Measurements from ENCODE around the gene TMEM120A. TPM values are rescaled to one million over a fixed set of nuclear protein-coding genes. Genes with fewer than 3 reads are reported as not detected.

Gene TMEM120A
- total and polyA plus RNA-seq, 5 experiments from 2014 or later: 12.2 to 31.4 (median 15.6) TPM

- Mint-ChIP-seq H3K36me3 (peaks cover 0 to 7% (median 3%) of the 10 kb centered on the region in 3 donors), H3K27ac (peak overlapping the region in 7 of 10 donors; percentile 11 to 79 (median 24)), H3K9me3 (no peaks in the 10 kb centered on the region), H3K4me3 (peak overlapping the region; percentile 52 to 84 (median 73)), H3K27me3 (no peaks in the 10 kb centered on the region), H3K4me1 (peaks cover 18 to 47% (median 32%) of the 10 kb centered on the region in 4 donors)
- POLR2A ChIA-PET: interaction anchor here (0.8 to 4.1 kb wide), 3 partner anchors 17 to 79 kb away, joined by 3 to 18 read pairs (median 4); partner anchors contain the start of genes MDH2, POR and STYXL1
- DNase-seq: peak in 3 of 10 donors; percentile 15 to 30 (median 17)
- peak; percentile 13 to 35 for ATAC-seq
Measured at GRCh38 chr7:75993689-75994387, 557 bp downstream of the TMEM120A start.

- peaks cover 18 to 47% (median 26%) of the 10 kb centered on the region in 4 donors for H3K4me1 Mint-ChIP-seq
- H3K27ac Mint-ChIP-seq: peak overlapping the region in 1 of 10 donors; percentile 67
- no peaks in the 10 kb centered on the region for H3K9me3 Mint-ChIP-seq
- DNase-seq (no peak), ATAC-seq (no peak)
- H3K4me3 Mint-ChIP-seq: no peak overlapping the region
- no peaks in the 10 kb centered on the region for H3K27me3 Mint-ChIP-seq
- POLR2A ChIA-PET: interaction anchor here (1.7 to 4.1 kb wide), 2 partner anchors 55 to 77 kb away, joined by 4 to 18 read pairs; partner anchors contain the start of genes MDH2, POR and STYXL1
- H3K36me3 Mint-ChIP-seq: peaks cover 0 to 7% (median 1%) of the 10 kb centered on the region in 3 donors
Measured at GRCh38 chr7:75992083-75992755, 2.2 kb downstream of the TMEM120A start.

GRCh38 chr7:75991531-75992082 lies 2.8 kb downstream of the TMEM120A start:
- POLR2A ChIA-PET: interaction anchor here (4.1 kb wide), 1 partner anchor 77 kb away, joined by 18 read pairs; the partner anchor contains the start of gene POR
- no peak overlapping the region for H3K27ac Mint-ChIP-seq
- DNase-seq: peak in 1 of 10 donors; percentile 34
- peaks cover 14 to 46% (median 22%) of the 10 kb centered on the region in 4 donors for H3K4me1 Mint-ChIP-seq
- no peaks in the 10 kb centered on the region for H3K9me3 Mint-ChIP-seq
- no peak for ATAC-seq
- peaks cover 0 to 13% (median 7%) of the 10 kb centered on the region in 3 donors for H3K36me3 Mint-ChIP-seq
- no peaks in the 10 kb centered on the region for H3K27me3 Mint-ChIP-seq
- no peak overlapping the region for H3K4me3 Mint-ChIP-seq

- Mint-ChIP-seq H3K27ac (peak overlapping the region in 6 of 10 donors; percentile 4 to 81 (median 50)), H3K9me3 (no peaks in the 10 kb centered on the region), H3K36me3 (peaks cover 0 to 18% (median 7%) of the 10 kb centered on the region in 3 donors), H3K4me1 (peaks cover 12 to 35% (median 15%) of the 10 kb centered on the region in 4 donors), H3K4me3 (peak overlapping the region in 1 of 10 donors; percentile 70), H3K27me3 (no peaks in the 10 kb centered on the region)
- DNase-seq: peak in 1 of 10 donors; percentile 35
- POLR2A ChIA-PET: no interaction called here
- no peak for ATAC-seq
Measured at GRCh38 chr7:75989500-75990388, 4.7 kb downstream of the TMEM120A start.

GRCh38 chr7:75988568-75989499 lies 5.6 kb downstream of the TMEM120A start:
- POLR2A ChIA-PET: no interaction called here
- DNase-seq: peak in 1 of 10 donors; percentile 45

DNA sequence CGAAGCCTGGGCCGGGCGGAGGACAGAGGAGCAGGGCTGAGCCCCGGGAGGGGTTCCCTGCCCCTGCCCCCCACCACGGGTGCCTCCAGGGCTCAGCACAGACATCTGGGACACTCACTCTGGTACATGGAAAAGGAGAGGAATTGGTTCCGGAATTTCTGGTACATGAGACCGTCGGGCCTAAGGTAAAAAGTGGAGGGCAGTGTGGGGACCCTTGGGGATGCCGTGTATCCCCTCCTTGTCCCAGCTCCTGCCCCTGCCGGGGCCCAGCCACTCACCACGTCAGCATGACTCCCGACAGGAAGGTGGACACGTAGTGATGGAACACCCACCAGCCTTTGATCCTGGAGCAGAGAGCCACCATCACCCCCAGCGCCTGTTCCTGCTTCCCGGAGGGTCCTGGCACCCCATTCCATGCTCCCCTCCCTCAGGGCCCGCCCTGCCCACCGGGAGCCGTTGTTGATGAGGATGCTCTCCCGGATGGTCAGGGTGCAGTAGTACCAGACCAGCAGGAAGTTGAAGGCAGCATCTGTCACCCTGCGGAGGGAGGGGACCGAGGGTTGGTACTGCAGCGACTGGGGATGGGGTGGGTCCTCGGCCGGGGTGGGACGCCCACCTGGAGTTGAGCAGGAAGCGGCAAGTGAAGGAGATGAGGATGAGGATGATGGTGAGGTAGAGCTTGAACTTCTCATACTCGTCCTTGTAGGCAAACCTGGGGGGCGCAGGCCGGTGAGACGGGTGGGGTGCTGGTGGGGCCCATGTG lies 6.4 kb downstream of the TMEM120A start:
- no peak for ATAC-seq
- Mint-ChIP-seq H3K36me3 (peaks cover 0 to 28% (median 11%) of the 10 kb centered on the region in 3 donors), H3K27me3 (no peaks in the 10 kb centered on the region), H3K4me1 (peaks cover 7 to 29% (median 15%) of the 10 kb centered on the region in 4 donors), H3K9me3 (no peaks in the 10 kb centered on the region), H3K27ac (peak overlapping the region in 1 of 10 donors; percentile 87), H3K4me3 (no peak overlapping the region)
- POLR2A ChIA-PET: interaction anchor here (0.6 kb wide), 1 partner anchor 190 kb away, joined by 3 read pairs; no protein-coding TSS in a partner anchor
- peak in 1 of 10 donors; percentile 53 for DNase-seq

More at GRCh38 chr7:75988568-75989499, 5.6 kb downstream of the TMEM120A start:
- Mint-ChIP-seq H3K9me3 (no peaks in the 10 kb centered on the region), H3K4me3 (no peak overlapping the region), H3K27me3 (no peaks in the 10 kb centered on the region), H3K36me3 (peaks cover 0 to 23% (median 10%) of the 10 kb centered on the region in 3 donors), H3K4me1 (peaks cover 11 to 35% (median 15%) of the 10 kb centered on the region in 4 donors), H3K27ac (no peak overlapping the region)
- no peak for ATAC-seq

- Mint-ChIP-seq H3K4me3 (peak overlapping the region in 1 of 10 donors; percentile 62), H3K27ac (peak overlapping the region in 1 of 10 donors; percentile 77), H3K9me3 (no peaks in the 10 kb centered on the region), H3K4me1 (peaks cover 7 to 26% (median 15%) of the 10 kb centered on the region in 4 donors), H3K36me3 (peaks cover 0 to 28% (median 11%) of the 10 kb centered on the region in 3 donors), H3K27me3 (no peaks in the 10 kb centered on the region)
- POLR2A ChIA-PET: no interaction called here
- ATAC-seq (no peak), DNase-seq (peak in 1 of 10 donors; percentile 47)
Measured at GRCh38 chr7:75987026-75987804, 7.2 kb downstream of the TMEM120A start.

DNA sequence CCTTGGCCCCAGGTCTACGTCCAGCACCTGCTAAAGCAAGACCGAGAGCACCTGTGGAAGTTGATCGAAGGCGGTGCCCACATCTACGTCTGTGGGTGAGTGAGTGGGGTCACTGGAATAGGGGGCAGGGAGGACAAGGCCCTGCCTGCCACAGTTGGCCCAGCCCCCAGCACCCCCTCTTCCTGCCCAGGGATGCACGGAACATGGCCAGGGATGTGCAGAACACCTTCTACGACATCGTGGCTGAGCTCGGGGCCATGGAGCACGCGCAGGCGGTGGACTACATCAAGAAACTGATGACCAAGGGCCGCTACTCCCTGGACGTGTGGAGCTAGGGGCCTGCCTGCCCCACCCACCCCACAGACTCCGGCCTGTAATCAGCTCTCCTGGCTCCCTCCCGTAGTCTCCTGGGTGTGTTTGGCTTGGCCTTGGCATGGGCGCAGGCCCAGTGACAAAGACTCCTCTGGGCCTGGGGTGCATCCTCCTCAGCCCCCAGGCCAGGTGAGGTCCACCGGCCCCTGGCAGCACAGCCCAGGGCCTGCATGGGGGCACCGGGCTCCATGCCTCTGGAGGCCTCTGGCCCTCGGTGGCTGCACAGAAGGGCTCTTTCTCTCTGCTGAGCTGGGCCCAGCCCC lies 8.1 kb downstream of the TMEM120A start:
- ATAC-seq: no peak
- H3K4me3 Mint-ChIP-seq: no peak overlapping the region
- peaks cover 7 to 22% (median 15%) of the 10 kb centered on the region in 4 donors for H3K4me1 Mint-ChIP-seq
- DNase-seq: peak in 1 of 10 donors; percentile 50
- peaks cover 0 to 32% (median 11%) of the 10 kb centered on the region in 3 donors for H3K36me3 Mint-ChIP-seq
- H3K27me3 Mint-ChIP-seq: no peaks in the 10 kb centered on the region
- POLR2A ChIA-PET: interaction anchor here (0.7 kb wide), 1 partner anchor 19 kb away, joined by 3 read pairs; no protein-coding TSS in a partner anchor
- H3K27ac Mint-ChIP-seq: peak overlapping the region in 1 of 10 donors; percentile 68
- H3K9me3 Mint-ChIP-seq: no peaks in the 10 kb centered on the region

GRCh38 chr7:75985518-75986146 lies 8.8 kb downstream of the TMEM120A start:
- DNase-seq: no peak
- H3K27me3 Mint-ChIP-seq: no peaks in the 10 kb centered on the region
- peaks cover 7 to 18% (median 14%) of the 10 kb centered on the region in 4 donors for H3K4me1 Mint-ChIP-seq
- POLR2A ChIA-PET: interaction anchor here (0.7 to 1.4 kb wide), 3 partner anchors 20 to 72 kb away, joined by 3 read pairs; partner anchors contain the start of genes MDH2 and STYXL1
- ATAC-seq: no peak
- no peaks in the 10 kb centered on the region for H3K9me3 Mint-ChIP-seq
- H3K27ac Mint-ChIP-seq: no peak overlapping the region
- H3K4me3 Mint-ChIP-seq: no peak overlapping the region
- H3K36me3 Mint-ChIP-seq: peaks cover 0 to 32% (median 11%) of the 10 kb centered on the region in 3 donors

Measured in naive thymus-derived CD8-positive, alpha-beta T cell (primary cell).